ENCODE measurements around the gene LCP2.
"Not testable (repeated sequence)": the region's sequence is repeated elsewhere in the genome, so short reads cannot be mapped to it uniquely, and the experiment has no call there.

The LCP2 gene

DNA sequence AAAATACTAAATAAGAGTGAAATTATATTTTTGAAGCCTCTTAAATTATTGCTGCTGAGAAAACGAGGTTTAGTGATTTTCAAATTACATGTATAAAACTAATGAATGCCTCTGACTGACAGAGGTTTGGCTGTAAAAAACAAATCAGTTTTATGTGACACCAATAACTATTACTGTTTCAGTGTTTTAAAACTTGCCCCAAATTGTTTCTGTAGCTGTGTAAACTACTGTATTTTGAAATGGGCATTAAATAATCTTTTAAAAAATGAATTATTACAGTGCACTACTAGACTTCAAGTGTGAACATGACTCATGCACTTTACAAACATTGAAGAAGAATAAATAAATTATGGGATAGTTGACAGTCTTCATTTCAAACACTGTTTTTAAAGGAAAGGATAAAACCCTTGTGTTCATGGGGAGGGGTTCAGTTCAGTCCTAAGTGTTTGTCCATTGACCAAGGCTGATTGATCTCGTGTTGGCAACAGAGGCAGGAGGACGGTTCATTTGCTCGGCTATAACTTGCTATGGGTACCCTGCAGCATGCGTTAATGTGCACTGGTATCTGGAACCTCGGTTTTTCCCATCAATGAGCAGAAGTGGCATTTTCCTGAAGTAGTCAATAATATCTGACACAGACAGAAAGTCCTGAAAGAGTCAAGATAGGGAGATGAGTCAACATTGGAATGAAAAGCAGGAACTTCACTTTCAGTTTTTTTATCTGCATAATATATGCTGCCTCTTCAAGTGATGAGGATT, 49.2 kb downstream of the LCP2 start:
- no peak for DNase-seq (ENCODE audit: low spot score)

DNA sequence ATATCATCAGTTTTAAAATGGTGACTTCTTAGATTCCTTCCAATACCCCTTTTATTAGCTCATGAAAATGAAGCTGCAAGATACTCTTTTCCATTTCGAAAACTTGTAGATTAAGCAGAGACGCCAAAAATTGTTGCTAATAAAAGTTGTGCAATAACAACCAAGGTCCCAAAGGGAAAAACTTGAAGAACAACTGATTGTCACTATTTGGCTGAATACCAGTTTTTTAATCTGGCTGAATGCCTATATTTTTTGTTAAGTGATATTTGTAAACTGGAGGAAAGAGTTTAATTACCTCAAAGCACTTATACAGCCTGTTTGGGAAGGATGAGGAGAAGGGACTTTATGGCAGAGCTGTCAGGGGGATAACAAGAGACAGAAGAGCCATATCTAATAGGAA, 50.2 kb downstream of the LCP2 start:
- no peak for DNase-seq (ENCODE audit: low spot score)

DNA sequence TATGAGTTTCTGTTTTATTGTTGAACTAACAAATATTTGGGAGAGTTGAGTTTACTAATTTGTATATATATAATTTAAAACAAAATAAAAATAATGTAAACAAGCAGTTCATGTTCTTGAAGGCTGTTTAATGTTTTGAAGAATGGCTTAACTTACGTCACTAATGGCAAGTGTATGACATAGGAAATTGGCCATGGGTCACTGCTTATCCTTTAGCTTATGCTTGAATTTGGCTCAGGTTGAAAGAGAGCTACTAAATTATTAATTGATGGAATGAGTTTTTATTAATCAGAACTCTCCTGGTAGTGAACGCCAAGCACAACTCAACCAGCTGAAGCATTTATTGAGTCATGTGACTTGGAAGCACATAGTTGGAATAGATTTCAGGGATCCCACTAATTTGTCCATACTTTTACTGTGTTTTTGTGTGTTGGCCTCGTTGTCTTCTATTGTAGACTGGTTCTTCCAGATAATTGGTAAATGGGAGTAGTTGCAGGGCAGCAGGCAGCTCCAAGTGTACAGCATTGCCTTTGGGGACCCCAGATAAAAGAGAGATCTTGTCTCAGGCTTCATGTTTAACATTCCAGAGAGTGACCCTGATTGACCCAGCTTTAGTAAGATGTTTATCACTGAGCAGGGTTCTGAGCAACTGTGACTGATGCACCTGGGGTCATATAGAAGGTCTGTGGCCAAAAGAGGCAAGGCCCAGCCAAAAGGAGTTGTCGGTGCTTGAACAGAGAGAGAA, 51.3 kb downstream of the LCP2 start:
- DNase-seq (ENCODE audit: low spot score) = no peak

DNA sequence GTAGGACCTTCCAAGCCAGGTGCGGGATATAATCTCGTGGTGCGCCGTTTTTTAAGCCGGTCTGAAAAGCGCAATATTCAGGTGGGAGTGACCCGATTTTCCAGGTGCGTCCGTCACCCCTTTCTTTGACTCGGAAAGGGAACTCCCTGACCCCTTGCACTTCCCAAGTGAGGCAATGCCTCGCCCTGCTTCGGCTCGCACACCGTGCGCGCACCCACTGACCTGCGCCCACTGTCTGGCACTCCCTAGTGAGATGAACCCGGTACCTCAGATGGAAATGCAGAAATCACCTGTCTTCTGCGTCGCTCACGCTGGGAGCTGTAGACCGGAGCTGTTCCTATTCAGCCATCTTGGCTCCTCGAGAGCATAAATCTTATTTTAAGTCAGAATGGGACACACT, 52.1 kb downstream of the LCP2 start:
- not testable (repeated sequence) for DNase-seq (ENCODE audit: low spot score)

DNA sequence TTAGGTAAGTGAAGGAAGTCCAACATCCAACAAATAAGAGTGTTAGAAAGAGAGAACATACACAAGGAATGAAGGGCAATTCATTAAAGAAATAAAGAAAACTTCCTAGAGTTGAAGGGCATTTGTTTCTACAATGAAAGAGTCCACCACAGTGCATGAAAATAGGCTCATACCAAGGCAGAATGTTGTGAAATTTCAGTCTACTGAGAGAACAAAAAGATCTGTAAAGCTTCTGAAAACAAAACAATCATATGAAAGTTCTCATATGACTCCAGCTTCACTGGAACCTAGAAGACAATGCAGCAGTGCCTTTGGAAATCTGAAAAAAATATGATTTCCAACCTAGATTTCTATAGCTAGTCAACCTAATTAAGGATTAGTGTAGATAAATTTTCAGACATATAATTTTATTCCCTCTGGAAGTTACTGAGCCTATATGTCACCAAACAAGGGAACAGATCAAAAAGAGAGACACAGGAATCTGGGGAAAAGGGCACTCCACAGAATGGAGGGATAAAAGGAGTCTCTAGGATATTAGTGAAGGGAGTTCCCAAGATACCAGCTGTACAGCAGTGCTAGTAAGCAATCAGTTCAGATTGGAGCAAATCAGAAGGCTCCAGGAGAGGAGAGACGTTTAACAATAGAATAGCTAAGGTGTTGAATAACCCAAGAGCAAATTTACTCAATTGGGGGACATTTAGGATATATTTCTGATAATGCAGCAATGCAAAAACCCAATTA, 59.0 kb downstream of the LCP2 start:
- no peak for DNase-seq (ENCODE audit: low spot score)

DNA sequence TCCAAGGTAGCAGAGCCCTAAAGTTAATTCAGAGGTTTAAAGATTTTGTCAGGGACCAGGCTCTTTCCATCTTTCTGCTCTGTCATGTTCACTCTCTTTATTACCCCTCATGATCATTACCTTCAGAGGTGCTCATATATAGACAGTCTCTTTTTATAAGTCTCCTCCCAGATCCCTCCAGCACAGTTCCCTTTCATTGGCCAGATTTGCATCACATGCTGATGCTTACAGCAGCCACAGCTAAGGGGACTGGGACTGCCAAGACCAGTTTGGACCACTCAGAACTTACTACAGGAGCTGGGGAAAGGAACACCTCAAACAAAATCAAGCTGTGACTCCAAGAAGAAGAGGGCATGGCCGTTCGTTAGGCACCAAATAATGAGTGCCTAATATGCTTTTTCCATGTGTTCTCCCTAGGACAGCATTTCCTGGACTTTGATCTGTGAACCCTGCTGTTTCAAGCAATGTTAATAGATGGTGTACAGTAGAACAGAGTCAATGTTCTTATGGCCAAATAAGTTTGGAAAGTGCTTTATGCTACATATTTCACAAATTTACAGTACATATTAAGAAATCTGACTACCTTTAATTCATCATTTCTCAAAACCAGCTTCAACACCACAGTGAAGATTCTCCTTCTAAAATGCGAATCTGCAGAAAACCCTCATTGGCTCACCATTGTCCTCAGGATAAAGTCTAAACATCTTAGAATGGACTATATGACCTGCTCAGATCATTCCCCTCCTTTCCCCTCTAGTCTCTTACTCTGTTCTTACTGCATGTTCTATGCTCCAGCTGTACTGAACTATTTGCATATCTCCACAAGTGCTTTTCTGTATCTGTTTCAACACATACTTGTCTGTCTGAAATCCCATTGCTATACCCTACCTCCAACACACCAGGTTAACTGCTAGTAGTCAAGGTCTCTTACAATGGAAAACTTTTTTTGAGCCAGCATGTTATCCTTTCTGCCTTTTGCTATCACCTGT, 61.4 kb downstream of the LCP2 start:
- DNase-seq (ENCODE audit: low spot score) = no peak

DNA sequence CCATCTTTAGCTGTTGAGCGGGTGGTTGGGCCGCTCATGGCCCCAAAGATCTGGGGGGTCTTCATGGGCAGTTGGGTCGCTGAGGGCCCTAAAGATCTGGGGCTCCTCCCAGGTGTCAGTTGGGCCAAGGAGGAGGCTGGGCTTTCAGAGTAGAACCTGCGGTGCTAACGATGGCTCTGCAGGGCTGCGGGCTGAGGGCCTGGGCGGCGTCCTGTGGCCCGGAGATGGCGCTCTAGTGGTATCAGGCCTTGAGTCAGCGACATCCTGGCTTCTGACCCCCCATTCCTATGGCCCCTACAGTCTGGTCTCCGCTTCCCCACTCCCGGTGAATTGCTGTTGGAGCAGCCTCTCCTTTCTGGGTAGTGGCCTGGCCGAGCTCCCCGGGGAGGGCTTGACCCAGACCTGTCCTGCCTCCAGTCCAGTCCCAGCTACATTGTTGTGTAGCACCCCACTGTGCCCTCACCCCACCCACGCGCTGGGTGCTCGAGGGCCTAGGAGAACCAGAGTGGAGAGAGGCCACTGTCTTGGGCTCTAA, 64.2 kb downstream of the LCP2 start:
- no peak for DNase-seq (ENCODE audit: low spot score)

DNA sequence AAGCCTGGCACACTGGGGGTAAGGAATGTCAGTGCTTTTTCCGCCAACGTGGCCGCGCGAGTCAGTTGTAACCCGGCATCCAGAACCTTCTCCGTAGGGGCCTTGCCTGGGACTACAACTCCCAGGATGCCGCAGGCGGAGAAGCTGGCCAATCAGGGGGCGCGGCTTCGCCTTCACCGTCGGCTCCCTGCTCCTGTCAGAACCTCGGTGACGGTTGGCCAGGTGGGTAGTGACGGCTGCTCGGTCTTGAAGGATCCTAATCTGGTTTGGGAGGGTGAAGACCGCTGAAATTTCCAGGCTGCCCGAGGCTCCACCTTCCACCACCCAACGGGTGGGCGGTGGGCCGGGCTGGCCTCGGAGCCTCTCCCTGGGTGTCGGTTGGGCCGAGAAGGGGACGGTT, 64.8 kb downstream of the LCP2 start, which contains the start of gene C5orf58:
Gene C5orf58, plus strand, starts transcription at position 200 of the 400 bp plus-strand sequence. CDS start 1,992 bp downstream, outside the sequence.
- DNase-seq (ENCODE audit: low spot score) = no peak

DNA sequence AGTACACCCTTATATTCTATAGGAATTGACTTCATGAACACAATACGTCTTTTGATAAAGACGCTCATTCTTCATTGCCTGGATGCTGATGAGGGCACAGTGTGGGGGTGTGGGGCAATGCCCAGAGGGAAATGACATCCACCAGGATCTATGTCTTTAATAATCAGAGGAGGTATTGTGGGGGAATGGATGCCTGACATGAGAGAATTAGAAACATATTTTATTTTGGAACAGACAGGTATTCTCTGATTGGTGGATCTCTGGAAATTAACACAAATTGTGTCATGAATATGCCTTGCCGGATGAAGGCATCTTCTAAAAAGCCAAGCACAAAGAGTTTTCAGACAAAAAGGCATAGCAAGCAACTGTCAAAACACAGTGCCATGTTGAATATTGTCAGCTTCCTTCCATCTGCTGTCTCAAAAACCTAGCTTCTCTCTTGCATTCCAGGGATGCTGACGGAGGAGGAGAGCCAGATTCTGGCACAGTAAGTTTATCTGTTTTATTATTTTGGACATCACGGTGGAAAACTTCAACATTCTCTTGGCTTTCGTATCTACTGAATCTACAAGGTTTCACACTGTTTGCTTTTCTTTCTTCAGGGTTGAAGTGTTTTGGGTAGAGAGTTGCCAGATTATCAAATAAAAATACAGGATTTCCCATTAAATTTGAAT, 68.7 kb downstream of the LCP2 start:
- no peak for DNase-seq (ENCODE audit: low spot score)

DNA sequence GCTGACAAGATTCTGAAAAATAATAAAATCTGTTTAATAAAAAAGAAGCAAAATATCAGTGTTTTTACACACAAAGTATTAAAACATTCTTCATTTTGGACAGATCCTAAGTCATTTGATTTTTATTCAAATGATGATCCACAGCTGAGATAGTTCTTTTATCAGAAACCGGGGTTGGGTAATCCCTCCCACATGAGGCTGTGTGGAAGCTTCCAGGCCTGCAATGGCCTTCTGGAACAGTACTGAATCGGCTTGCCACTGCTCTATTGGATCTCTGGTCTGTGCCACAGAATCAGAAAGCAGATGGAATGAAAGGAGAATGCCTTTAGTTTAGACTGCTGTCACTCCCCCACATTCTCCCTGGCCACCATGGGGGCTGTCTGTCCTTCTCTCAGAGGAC, 70.9 kb downstream of the LCP2 start:
- DNase-seq (ENCODE audit: low spot score) = no peak

DNA sequence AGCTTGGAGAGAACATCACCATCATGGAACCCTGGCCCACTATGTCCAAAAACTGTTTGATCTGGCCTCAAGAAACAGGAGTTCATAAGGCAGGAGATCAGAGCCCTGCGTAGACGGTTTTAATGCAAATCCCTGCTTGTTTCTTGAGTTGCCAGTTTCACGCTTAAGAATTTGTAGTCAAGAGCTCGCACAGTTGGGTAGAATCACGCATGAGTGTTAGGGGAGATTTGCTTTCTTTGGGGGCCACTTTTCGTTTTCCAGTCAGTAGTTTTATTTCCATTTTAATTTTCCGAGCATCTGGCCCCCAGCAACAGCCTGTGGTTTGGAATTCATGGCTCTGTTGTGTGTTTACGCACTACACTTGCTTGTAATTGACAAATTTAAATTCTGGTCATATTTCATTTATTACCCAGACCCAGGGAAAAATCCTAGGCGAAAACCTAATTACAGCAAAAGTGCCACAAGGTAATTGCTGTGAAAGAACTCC, 71.4 kb downstream of the LCP2 start:
- no peak for DNase-seq (ENCODE audit: low spot score)

DNA sequence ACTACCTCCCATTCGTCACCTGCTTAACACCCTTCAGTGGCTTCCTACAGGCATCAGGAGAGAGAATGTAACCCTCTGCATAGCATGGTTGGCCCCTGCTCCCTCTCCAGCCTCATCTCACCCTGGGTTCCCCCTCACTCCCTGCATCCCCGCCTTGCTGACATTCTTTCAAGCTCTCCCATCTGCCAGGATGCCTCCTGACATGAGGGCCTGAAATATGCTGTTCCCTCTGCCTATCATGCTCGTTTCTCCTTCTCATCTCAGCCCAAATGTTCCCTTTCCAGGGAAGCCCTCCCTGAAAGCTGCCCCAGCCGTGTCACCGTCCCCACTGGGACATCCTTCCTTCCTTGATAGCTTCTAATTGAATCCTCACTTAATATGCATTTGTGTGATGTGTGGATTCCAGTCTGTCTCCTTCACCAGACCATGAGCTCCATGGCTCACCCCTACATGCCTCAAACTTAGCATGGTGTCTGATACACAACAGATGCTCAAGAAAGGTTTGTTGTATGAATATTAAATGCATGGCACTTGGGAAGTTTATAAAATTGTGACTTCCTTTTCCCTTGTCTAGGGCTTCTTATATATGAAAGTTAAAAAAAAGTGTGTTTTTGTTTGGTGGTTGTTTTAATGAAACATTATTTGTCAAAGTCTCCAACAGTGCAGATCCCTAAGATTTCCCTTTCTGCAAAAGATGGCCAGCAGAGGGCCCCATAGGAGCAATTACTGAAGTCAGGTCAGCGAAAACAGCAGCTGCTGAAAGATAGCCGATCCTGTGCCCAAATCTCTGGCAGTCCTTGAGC, 72.0 kb downstream of the LCP2 start:
- DNase-seq (ENCODE audit: low spot score) = peak; percentile 58

DNA sequence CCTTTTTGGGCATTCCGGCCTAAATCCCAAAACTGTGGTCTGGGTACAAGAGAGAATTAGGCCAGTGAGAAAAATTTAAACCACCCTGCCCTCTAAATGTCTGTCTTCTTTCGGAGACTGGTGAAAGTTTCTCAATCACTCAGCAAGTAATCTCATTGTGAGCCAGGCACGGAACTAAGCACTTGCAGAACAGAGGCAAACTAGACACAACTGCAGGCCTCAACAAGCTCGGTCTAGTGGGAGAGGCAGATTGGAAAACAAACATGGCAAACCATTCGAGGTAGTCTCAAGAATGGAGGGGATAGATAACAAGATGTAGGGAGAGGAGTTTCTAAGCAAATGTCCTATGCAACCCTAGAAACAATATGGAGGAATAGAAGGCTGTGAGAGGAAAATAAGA, 73.7 kb downstream of the LCP2 start:
- no peak for DNase-seq (ENCODE audit: low spot score)

DNA sequence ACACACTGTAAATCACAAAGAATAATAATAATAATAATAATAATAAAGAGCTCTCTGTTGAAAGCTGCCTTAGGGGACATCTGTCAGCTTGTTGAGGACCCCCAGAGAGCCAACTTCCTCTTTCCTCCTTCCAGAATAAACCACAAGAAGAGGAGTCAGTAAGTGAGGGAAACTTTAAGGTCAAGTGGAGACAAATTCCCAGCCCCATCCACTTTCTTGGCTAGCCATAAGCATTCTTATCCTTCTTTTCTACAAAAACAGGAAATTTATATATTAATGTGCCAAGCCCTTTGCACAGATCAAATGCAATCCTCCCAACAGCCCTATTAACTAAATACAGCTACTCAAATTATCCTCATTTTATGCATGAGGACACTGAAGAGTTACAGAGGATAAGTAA, 74.2 kb downstream of the LCP2 start:
- DNase-seq (ENCODE audit: low spot score) = no peak

DNA sequence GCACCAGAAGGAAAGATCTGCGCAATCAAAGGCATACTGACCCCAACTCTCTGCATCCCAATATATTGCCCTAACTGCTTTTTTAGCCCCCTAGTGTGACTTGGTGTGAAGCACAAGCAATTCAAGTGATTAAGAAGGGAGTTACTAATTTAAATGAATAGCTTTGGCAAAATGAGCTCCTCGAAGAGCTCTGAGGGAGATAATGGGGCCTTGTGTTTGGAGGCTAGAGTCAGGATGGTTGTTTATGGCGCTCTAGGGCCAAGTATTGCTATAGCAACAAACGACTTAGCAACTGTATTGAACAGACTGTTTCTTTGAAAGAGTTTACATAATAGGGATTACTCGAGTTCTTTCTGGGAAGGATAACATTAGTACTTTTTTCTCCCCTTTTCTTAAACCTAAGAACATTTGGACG, 76.2 kb downstream of the LCP2 start:
- DNase-seq (ENCODE audit: low spot score) = peak; percentile 0

DNA sequence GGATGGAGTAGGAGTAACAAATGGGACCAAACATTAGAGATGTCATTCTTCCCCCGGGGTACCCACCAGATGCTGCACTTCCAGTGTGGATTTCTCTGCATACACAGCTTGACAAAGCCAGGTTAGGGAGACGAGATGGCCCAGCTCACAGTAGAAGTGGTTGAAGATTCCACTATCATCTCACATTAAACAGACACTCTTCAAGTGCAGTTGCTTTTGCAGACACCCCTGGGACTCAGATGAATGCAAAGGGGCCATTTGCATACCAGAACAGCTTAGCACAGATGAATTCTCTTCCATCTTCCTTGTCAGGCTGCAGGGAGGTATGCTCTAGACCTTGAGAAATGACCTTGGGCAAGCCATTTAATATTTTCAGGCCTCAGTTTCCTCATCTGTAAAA, 77.4 kb downstream of the LCP2 start:
- no peak for DNase-seq (ENCODE audit: low spot score)

DNA sequence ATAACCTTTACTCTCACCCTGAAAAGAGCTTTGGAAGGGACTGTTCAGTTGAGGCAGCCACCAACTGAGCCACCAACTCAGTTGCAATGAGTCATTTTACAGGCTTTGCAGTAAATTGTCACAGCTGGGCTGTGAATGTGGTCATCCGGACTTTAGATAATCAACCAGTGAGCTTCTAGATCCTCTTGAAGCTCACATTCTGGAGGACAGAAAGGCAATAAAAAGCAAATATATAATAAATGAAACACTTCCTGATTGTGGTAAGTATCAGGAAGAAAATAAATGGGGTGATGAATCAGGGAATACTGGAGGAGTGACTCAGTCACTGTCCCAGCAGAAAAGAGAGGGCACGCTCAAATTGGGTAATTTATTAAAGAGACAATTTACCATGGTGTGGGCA, 78.0 kb downstream of the LCP2 start:
- peak; percentile 55 for DNase-seq (ENCODE audit: low spot score)

DNA sequence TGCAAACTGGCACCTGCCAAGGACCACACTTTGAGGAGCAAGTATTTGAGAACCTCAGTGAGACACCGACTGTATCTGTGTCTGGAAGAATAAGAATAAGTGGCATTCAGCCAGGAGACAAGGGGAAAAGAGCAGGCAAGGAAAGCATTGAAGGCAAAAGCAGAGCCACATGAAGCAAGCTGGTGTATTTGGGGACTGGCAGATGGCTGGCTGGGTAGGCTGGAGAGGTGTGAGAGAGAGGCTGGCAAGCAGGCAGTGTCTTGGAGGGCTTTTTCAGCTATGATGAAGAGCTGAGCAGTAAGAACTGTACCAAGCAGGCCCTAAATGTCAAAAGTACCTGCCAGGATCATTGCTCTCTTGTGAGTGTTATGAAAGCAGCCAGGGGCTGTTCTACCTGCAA, 78.9 kb downstream of the LCP2 start:
- DNase-seq (ENCODE audit: low spot score) = no peak

DNA sequence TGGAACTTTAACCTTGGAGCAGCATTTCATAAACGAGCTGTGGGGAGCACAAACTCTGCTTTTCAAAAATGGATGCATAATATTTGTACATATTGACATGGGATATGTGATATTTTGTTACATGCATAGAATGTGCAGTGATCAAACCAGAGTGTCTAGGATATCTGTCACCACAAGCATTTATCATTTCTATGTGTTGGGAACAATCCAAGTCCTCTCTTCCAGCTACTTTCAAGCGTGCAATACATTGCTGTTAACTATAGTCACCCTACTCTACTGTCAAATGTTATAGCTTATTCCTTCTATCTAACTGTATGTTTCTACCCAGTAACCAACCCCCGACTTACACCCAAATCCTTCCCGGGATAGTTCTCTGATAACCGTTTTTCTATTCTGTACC, 79.7 kb downstream of the LCP2 start:
- DNase-seq (ENCODE audit: low spot score) = no peak
